Measurements from ENCODE around the gene SBNO2.

DNA sequence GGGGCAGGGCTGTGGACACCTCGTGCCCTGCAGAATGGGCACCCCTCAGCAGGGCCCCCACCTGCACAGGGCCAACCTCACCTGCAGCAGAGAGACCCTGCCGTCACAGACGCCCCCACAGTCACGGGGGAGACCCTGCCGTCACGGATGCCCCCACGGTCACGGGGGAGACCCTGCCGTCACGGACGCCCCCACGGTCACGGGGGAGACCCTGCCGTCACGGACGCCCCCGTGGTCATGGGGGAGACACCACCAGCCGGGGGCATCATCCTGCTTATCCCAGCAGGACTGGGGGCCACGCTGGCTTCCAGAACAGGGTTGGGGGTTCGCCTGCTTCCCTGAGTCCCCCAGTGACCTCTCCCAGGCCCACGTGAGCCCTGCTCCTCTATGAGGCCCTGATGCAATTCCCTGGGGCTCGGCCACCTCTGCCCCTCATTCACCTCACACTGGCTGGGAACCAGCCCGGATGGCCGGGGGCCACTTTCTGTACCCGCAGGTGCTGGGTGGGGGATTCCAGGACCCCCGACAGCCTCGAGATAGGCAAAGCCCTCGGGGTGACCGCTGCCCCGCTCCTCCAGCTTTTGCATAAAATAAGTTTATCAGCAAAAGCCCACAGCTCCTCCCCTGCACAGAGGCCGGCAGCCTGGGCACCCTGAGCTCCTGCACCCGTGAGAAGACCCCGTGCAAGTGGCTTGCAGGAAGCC lies 23.6 kb downstream of the SBNO2 start:
- TF ChIP-seq, protein P1, sequence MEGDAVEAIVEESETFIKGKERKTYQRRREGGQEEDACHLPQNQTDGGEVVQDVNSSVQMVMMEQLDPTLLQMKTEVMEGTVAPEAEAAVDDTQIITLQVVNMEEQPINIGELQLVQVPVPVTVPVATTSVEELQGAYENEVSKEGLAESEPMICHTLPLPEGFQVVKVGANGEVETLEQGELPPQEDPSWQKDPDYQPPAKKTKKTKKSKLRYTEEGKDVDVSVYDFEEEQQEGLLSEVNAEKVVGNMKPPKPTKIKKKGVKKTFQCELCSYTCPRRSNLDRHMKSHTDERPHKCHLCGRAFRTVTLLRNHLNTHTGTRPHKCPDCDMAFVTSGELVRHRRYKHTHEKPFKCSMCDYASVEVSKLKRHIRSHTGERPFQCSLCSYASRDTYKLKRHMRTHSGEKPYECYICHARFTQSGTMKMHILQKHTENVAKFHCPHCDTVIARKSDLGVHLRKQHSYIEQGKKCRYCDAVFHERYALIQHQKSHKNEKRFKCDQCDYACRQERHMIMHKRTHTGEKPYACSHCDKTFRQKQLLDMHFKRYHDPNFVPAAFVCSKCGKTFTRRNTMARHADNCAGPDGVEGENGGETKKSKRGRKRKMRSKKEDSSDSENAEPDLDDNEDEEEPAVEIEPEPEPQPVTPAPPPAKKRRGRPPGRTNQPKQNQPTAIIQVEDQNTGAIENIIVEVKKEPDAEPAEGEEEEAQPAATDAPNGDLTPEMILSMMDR (conservative IDR thresholded peaks at IDR 0.05; ENCODE audit: low read length) = no peak
- no peak for TF ChIP-seq EZH2phosphoT487 (IDR thresholded peaks at IDR 0.05; ENCODE audit: borderline replicate concordance, low read depth, low read length)
